VCaP (cell line): ENCODE measurements around the gene EPB41L5.

Experiments
- H3K27ac ChIP-seq: fragments of 450-650 bp; 2 replicates; pipeline ENCODE4 v1.5.1; 2017
- TF ChIP-seq, protein P1 (sequence below): fragments of 450-650 bp; conservative IDR thresholded peaks from 2 replicates; pipeline ENCODE4 v1.5.1; 2017; ENCODE audit warnings: mild to moderate bottlenecking, moderate library complexity

EPB41L5 gene

DNA sequence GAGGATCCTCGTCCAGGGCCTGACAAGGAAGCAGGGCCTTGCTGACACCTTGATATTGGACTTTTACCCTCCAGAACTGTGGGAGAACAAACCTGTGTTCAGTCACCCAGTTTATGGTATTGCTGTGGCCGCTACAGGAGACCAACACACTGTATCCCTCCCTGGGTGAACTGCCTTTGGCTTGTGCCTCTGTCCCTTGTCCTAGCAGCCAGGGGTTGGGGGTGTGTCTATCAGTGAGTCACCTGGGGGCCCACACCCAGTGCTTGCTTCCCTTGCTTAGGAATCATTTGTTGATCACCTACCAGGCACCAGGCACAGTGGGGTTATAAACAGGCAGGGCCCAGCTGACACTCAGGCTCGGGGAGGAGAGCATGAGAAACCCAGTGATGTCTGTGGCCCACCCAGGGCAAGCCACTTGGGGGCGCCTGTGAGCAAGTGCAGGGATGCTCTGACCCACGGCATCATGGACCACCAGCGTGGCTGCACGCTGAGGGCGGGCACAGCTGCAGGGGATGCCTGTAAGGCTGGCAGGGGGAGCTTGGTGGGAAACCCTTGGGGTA is 193.2 kb downstream of the EPB41L5 start:
- TF ChIP-seq, protein P1, sequence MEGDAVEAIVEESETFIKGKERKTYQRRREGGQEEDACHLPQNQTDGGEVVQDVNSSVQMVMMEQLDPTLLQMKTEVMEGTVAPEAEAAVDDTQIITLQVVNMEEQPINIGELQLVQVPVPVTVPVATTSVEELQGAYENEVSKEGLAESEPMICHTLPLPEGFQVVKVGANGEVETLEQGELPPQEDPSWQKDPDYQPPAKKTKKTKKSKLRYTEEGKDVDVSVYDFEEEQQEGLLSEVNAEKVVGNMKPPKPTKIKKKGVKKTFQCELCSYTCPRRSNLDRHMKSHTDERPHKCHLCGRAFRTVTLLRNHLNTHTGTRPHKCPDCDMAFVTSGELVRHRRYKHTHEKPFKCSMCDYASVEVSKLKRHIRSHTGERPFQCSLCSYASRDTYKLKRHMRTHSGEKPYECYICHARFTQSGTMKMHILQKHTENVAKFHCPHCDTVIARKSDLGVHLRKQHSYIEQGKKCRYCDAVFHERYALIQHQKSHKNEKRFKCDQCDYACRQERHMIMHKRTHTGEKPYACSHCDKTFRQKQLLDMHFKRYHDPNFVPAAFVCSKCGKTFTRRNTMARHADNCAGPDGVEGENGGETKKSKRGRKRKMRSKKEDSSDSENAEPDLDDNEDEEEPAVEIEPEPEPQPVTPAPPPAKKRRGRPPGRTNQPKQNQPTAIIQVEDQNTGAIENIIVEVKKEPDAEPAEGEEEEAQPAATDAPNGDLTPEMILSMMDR: 0 out of 2 replicates have a peak, but pooled peaks have one; percentile 14
- H3K27ac ChIP-seq: no peak overlapping the region

DNA sequence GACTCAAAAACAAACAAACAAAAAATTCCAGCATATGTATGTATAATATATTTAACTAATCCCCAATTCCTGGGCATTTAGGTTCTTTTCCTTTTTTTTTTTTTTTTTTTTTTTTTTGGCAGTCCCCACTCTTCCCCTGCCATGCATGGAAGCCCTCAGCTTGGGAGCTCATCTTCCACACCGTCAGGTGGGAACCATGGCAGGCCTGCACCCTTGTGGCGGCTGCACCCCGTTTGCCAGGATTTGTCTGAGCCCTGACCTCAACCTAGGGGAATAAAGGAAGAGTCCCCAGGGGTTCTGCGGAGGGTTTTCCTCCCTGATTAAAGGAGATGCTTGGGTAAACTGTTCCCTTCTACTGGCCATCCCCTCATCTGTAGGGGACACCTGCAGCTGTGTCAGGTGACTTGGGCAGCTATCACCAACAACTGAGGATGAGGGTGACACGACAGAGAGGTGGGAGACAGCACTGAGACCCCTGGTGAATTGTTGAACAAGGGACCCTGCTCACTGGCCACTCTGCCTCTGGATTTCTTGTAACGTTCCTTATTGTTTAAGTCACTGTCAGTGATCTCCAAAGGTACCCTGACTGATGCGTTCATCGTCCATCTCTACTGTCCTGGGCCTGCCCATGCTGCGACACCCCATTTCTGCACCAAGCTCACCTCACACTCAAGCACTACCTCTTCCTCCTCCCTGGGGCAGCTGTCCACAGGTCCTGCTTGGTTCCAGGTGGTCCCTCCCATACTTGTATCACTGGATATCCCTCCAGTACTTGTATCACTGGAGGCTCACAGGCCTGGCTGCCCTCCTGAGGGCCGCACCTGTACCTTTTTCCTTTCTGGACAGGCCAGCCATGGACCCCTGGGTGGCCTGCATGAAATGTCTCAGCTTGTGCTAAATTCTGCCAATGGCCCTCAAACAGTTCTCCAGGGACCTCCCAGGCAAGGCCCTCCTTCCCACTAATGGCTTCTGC is 195.8 kb downstream of the EPB41L5 start:
- H3K27ac ChIP-seq: no peak overlapping the region
- TF ChIP-seq, protein P1: no peak

DNA sequence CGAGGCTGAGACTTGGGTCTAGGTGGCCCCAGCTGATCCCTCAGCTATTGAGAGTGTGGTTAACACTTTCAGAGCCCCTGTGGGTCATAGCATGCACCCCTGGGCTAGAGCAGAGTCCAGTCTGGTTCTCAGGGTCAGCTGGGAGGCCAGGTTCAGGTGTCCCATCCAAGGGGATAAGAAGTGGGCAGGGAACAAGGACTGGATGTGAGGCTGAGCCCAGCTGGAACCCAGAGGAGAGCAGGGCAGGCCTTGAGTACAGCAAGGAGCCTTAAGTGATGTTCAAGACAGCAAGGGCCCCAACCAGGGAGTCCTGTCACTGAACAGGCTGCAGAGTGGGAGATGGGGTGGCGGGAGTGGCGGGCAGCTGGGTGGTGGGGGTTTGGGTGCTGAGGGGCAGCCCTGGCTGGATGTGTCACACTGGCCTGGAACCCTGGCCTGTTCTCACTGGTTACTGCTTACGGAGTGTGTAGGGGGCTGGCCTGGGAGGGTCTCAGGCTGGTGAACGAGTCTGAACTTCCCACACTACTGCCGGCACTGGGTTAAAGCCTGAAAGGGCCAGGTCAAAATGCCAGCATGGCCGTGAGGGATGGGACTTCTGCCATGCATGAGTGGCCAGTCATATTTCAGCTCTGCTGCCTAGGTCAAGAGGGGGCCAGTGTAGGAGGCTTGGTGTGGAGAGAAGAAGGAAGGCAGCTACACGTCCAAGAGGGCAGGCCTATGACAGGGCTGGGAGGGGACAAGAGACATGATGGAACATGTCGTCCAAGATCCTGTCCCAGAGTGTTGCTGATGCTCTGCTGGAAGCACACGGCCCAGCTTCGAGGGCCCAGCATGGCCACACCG is 196.8 kb downstream of the EPB41L5 start:
- no peak overlapping the region for H3K27ac ChIP-seq
- TF ChIP-seq, protein P1: no peak

DNA sequence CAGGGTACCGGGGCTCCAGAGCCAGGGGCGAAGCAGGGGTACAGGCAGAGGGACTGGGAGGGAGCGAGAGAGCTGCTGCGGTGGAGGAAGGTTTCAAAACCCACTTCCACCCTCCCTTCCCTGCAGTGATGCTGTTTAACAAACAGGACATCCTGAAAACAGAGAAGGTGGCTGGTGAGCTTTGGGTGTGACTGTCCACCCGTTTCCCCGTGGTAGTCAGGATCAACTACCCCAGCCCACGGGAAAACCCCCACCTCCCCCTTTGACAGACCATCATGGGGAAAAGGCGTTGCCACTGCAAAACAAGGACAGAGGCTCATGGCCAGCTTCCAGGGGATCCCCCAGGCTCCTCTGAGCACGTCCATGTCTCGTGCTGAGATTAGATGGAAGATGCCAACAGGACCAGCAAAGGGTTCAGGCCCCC is 197.4 kb downstream of the EPB41L5 start:
- H3K27ac ChIP-seq: no peak overlapping the region
- TF ChIP-seq, protein P1: no peak

DNA sequence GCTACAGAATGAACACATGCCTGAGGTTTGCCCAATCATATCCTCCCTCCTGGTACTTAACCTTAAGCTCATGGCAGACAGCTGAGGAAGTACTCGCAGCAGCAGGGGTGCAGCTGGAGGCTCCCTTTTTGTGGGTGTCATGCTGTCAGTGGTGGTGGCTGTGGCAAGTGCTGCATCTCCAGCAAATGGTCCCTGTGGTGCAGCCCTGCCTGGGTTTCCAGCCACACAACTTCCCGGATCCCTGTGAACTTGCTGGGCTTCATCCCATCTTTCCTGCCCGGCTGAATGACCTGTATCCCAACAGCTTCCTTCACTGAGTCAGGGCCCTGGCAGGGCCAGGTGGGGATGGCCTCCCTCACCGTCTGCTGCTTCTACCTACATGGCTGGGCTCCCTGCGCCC is 205.3 kb downstream of the EPB41L5 start:
- no peak overlapping the region for H3K27ac ChIP-seq
- TF ChIP-seq, protein P1: no peak

DNA sequence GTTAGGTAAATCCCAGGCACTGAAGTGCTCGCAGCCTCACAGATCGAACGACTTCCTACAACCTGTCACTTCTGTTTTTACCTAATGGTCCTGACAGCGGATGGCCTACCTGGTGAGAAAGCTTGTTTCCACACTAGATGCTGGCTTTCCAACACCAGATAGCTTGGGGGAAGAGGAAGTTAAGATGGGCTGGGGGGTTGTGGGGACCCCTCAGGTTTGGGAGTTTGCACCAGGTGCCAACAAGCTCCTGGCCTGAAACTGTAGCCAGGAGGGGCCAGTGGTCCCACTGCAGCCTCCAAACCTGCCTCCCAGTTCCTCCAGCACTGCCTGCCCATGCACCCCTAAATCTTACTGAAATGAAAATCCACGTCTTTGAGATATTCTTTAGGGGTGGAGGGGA is 206.4 kb downstream of the EPB41L5 start:
- H3K27ac ChIP-seq: no peak overlapping the region
- TF ChIP-seq, protein P1: no peak

DNA sequence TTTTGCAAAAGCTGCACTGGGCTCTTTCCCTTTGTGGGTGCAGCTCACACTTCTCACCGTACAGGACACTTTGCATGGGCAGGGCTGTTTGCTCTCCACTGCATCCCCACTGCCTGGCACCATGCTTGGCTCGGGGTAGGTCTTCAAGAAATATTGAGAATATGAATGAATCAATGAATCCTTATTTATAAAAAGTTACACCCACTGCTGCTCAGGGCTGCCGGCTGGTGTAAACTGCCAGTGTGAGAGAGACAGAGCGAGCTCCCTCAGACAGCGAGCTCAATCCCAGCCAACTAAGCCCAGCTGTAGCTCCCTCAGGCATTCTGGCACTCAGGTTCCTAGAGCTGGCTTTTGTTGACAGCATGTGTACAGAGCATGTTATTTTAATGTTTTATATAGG is 206.9 kb downstream of the EPB41L5 start:
- TF ChIP-seq, protein P1: no peak
- no peak overlapping the region for H3K27ac ChIP-seq
